Activated CD4-positive, CD25-positive, alpha-beta regulatory T cell treated with anti-CD3 and anti-CD28 coated beads, Interleukin-2, amount 50 U/mL, for 24 hours (primary cell): ENCODE data around the gene PCF11.

Experiments used
- ATAC-seq, 2 donors: fragments of 150-1000 bp; cut with Tn5 transposase; one replicate each; pipeline ENCODE4 v1.10.0; 2021; ENCODE audit warnings: mild to moderate bottlenecking in 1 of 2, moderate library complexity in 1 of 2

The PCF11 gene

GRCh38 chr11:83156144-83156995, 561 bp upstream of the PCF11 start:
- peak; percentile 95 for ATAC-seq

- no peak for ATAC-seq
These were observed 844 bp downstream of the PCF11 start for GRCh38 chr11:83157594-83158356.

GRCh38 chr11:83158357-83158786, 1.4 kb downstream of the PCF11 start:
- no peak for ATAC-seq

GRCh38 chr11:83158965-83159901, 2.3 kb downstream of the PCF11 start:
- no peak for ATAC-seq

- ATAC-seq = no peak
These were observed 3.3 kb downstream of the PCF11 start for GRCh38 chr11:83159902-83160865.

GRCh38 chr11:83161610-83162199, 4.8 kb downstream of the PCF11 start:
- no peak for ATAC-seq

GRCh38 chr11:83162377-83162776, 5.4 kb downstream of the PCF11 start:
- peak; percentile 62 to 71 for ATAC-seq

- no peak for ATAC-seq
These were observed 9.4 kb downstream of the PCF11 start for GRCh38 chr11:83166193-83166866.

- no peak for ATAC-seq
These were observed 11.8 kb downstream of the PCF11 start for GRCh38 chr11:83168756-83169155.

- no peak for ATAC-seq
These were observed 13.9 kb downstream of the PCF11 start for GRCh38 chr11:83170865-83171264.

- ATAC-seq = peak; percentile 46 to 69
These were observed 15.6 kb downstream of the PCF11 start for GRCh38 chr11:83172551-83172950.

- ATAC-seq = peak; percentile 47 to 50
These were observed 17.1 kb downstream of the PCF11 start for GRCh38 chr11:83174008-83174407.

GRCh38 chr11:83175815-83176214, 18.9 kb downstream of the PCF11 start:
- ATAC-seq = peak in 1 of 2 donors; percentile 59

- no peak for ATAC-seq
These were observed 24.9 kb downstream of the PCF11 start for GRCh38 chr11:83181815-83182214.

- ATAC-seq = no peak
These were observed 28.8 kb downstream of the PCF11 start for GRCh38 chr11:83185767-83186166.

- ATAC-seq = no peak
These were observed 30.5 kb downstream of the PCF11 start for GRCh38 chr11:83187465-83187864.

- ATAC-seq = no peak
These were observed 34.6 kb downstream of the PCF11 start for GRCh38 chr11:83191491-83191890.

- ATAC-seq = no peak
These were observed 35.1 kb downstream of the PCF11 start for GRCh38 chr11:83191986-83192385.

GRCh38 chr11:83192606-83193245, 35.8 kb downstream of the PCF11 start:
- ATAC-seq = no peak
